Uterus (tissue), 2 donors: ENCODE data around the gene EFHB.

Experiments
- POLR2A ChIP-seq, 2 donors: fragments of 450-650 bp; IDR thresholded peaks; one replicate each; pipeline ENCODE4 v1.6.1; 2016; ENCODE audit warnings: antibody characterized with exemption in 2 of 2, mild to moderate bottlenecking in 1 of 2, moderate library complexity in 1 of 2
- TF ChIP-seq, protein P1 (sequence below), 4 experiments: fragments of 200-600 bp in 2 of 4; fragments of 450-650 bp in 2 of 4; sonication (generic) in 2 of 4; IDR thresholded peaks; one replicate each; pipeline ENCODE4 v1.5.1; 2016 to 2019; ENCODE audit warnings: antibody characterized with exemption in 4 of 4, mild to moderate bottlenecking in 2 of 4, moderate library complexity in 1 of 4

DNA sequence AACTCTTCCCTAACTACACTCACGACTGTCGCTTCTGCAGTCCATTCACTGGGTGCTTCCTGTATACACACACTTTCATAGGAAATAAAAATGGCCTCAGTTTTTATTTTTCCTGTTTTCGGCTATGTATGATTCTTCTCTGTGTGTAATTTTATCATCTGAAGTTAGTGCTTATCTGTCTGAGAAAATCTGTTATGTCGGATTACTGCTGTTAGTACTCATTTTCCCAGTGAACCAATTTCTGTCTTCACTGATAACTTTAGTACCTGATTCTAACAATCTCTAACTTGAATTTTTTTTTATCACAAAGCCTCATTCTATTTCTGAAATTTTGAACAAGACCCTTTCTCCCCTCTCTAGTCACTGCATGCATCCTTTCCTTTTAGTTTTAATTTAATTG lies 33.8 kb upstream of the EFHB start:
- TF ChIP-seq, protein P1, sequence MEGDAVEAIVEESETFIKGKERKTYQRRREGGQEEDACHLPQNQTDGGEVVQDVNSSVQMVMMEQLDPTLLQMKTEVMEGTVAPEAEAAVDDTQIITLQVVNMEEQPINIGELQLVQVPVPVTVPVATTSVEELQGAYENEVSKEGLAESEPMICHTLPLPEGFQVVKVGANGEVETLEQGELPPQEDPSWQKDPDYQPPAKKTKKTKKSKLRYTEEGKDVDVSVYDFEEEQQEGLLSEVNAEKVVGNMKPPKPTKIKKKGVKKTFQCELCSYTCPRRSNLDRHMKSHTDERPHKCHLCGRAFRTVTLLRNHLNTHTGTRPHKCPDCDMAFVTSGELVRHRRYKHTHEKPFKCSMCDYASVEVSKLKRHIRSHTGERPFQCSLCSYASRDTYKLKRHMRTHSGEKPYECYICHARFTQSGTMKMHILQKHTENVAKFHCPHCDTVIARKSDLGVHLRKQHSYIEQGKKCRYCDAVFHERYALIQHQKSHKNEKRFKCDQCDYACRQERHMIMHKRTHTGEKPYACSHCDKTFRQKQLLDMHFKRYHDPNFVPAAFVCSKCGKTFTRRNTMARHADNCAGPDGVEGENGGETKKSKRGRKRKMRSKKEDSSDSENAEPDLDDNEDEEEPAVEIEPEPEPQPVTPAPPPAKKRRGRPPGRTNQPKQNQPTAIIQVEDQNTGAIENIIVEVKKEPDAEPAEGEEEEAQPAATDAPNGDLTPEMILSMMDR (IDR thresholded peaks at IDR 0.05) = no peak
- no peak for TF ChIP-seq POLR2A (IDR thresholded peaks at IDR 0.05)
